OCI-LY7 (cell line): ENCODE results near the gene A1CF. TPM values are rescaled to one million over a fixed set of nuclear protein-coding genes. Genes with fewer than 3 reads are reported as not detected.
"Not testable (repeated sequence)": the region's sequence is repeated elsewhere in the genome, so short reads cannot be mapped to it uniquely, and the experiment has no call there.

Experiments used
- BruUV-seq: library from RNA; stranded (reverse); fragments of 400-500 nt; replicated peaks from 2 replicates; lab custom pipeline; 2021; lab: Mats Ljungman, UMichigan
- CTCF ChIA-PET: fragments of 300-600 bp; sonication (Branson Sonifier 250); formaldehyde crosslinking; loops from one replicate; lab custom pipeline; 2022; ENCODE audit warnings: antibody characterized with exemption; ENCODE audit not compliant: unreplicated experiment; lab: Charles Lee
- POLR2A ChIA-PET: fragments of 300-600 bp; sonication (Branson Sonifier 250); formaldehyde crosslinking; loops from one replicate; lab custom pipeline; 2022; ENCODE audit warnings: antibody characterized with exemption; lab: Charles Lee
- DNase-seq: peaks from one replicate; pipeline ENCODE4 v3.0.0-alpha.2; 2015; ENCODE audit warnings: low spot score
- H2AFZ ChIP-seq: fragments of 200-600 bp; sonication (generic), shearing (Covaris generic); 2 replicates; pipeline ENCODE4 v1.6.1; 2014; ENCODE audit warnings: mild to moderate bottlenecking, antibody characterized with exemption, low read length, moderate library complexity
- H3K27ac ChIP-seq: fragments of 200-600 bp; sonication (generic); 2 replicates; pipeline ENCODE4 v1.5.1; 2014; ENCODE audit warnings: mixed run types, low read depth, mild to moderate bottlenecking, moderate library complexity, low read length, inconsistent platforms; ENCODE audit not compliant: poor library complexity, severe bottlenecking
- H3K36me3 ChIP-seq: fragments of 200-600 bp; sonication (generic); 2 replicates; pipeline ENCODE4 v1.6.1; 2014; ENCODE audit warnings: mild to moderate bottlenecking, antibody characterized with exemption, low read length, moderate library complexity, mixed read lengths; ENCODE audit not compliant: insufficient read depth
- H3K4me1 ChIP-seq: fragments of 200-600 bp; sonication (generic); 2 replicates; pipeline ENCODE4 v1.5.1; 2014; ENCODE audit warnings: mild to moderate bottlenecking, low read length; ENCODE audit not compliant: insufficient read depth, poor library complexity, severe bottlenecking
- H3K4me2 ChIP-seq: fragments of 200-600 bp; sonication (generic); 2 replicates; pipeline ENCODE4 v1.6.1; 2014; ENCODE audit warnings: mild to moderate bottlenecking, low read length
- H3K4me3 ChIP-seq: fragments of 200-600 bp; sonication (generic); 2 replicates; pipeline ENCODE4 v1.5.1; 2014; ENCODE audit warnings: mild to moderate bottlenecking, low read depth, low read length; ENCODE audit not compliant: poor library complexity, severe bottlenecking
- H3K79me2 ChIP-seq: fragments of 200-600 bp; sonication (generic); 2 replicates; pipeline ENCODE4 v1.6.1; 2016; ENCODE audit warnings: low read depth, mild to moderate bottlenecking, low read length, moderate library complexity, mixed read lengths; ENCODE audit not compliant: insufficient read depth
- H3K9me2 ChIP-seq: fragments of 200-600 bp; sonication (generic); 2 replicates; pipeline ENCODE4 v1.6.1; 2016; ENCODE audit warnings: mild to moderate bottlenecking, low read length, mixed read lengths; ENCODE audit not compliant: insufficient read depth
- H3K9me3 ChIP-seq: fragments of 200-600 bp; sonication (generic); 2 replicates; pipeline ENCODE4 v1.6.1; 2014; ENCODE audit warnings: mild to moderate bottlenecking, mixed run types, low read length, mixed read lengths
- H4K20me1 ChIP-seq: fragments of 200-600 bp; sonication (generic); 2 replicates; pipeline ENCODE4 v1.6.1; 2014; ENCODE audit warnings: mild to moderate bottlenecking, antibody characterized with exemption, low read length, moderate library complexity, mixed read lengths; ENCODE audit not compliant: insufficient read depth
- EZH2phosphoT487 ChIP-seq: fragments of 200-600 bp; sonication (generic); IDR thresholded peaks from 2 replicates; pipeline ENCODE4 v1.6.1; 2018; ENCODE audit warnings: low read depth, borderline replicate concordance, mild to moderate bottlenecking, mixed run types, antibody characterized with exemption, low read length, moderate library complexity, mixed read lengths
- intact Hi-C: fragments of 100-400 bp; cut with micrococcal nuclease; formaldehyde crosslinking; loops from one replicate; pipeline ENCODE4 v1.10.0; 2022; ENCODE audit not compliant: unreplicated experiment
- total RNA-seq, 2 experiments: library from RNA; depleted of rRNA in 1 of 2; stranded (reverse); fragments of >200 nt in 1 of 2; shearing (Covaris generic) in 1 of 2; gene quantifications; 2 replicates each; pipeline ENCODE4 v1.2.3, GENCODE V29; 2014 to 2022
- TF ChIP-seq, protein P1 (sequence below): fragments of 200-600 bp; sonication (generic); conservative IDR thresholded peaks from 2 replicates; pipeline ENCODE4 v1.5.1; 2014; ENCODE audit warnings: mild to moderate bottlenecking, antibody characterized with exemption, low read length, moderate library complexity, mixed read lengths

Gene A1CF
- total RNA-seq, 2 experiments from 2014 or later = not detected

DNA sequence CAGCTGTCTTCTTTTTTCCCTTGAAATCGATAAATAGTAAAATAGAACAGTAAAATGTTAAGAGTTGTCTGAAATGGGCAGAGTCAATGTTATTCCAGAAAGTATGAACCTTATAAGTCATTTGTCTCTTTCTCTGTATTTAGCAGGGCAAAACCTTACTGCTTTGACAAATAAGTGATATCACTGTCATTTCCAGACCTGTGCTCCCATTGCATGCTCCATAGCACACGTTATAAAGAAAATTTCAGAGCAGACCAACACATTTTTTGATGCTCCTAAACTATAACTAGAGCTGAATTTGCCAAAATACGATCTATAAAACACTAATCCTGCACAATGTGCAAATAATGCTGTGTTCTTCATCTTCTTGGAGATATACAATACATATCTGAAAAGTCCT, 1.1 kb downstream of the A1CF start:
- ChIA-PET POLR2A (interaction anchor here (1.1 kb wide), 1 partner anchor 18 kb away, joined by 3 read pairs; no protein-coding TSS in a partner anchor), CTCF (no interaction called here)
- Histone ChIP-seq H2AFZ (no peak overlapping the region), H3K79me2 (no peaks in the 10 kb centered on the region), H3K4me1 (no peaks in the 10 kb centered on the region), H3K4me3 (no peak overlapping the region), H3K27ac (no peak overlapping the region), H4K20me1 (no peaks in the 10 kb centered on the region), H3K9me3 (no peaks in the 10 kb centered on the region), H3K9me2 (no peaks in the 10 kb centered on the region), H3K4me2 (no peak overlapping the region), H3K36me3 (no peaks in the 10 kb centered on the region)
- DNase-seq = no peak
- TF ChIP-seq, protein P1, sequence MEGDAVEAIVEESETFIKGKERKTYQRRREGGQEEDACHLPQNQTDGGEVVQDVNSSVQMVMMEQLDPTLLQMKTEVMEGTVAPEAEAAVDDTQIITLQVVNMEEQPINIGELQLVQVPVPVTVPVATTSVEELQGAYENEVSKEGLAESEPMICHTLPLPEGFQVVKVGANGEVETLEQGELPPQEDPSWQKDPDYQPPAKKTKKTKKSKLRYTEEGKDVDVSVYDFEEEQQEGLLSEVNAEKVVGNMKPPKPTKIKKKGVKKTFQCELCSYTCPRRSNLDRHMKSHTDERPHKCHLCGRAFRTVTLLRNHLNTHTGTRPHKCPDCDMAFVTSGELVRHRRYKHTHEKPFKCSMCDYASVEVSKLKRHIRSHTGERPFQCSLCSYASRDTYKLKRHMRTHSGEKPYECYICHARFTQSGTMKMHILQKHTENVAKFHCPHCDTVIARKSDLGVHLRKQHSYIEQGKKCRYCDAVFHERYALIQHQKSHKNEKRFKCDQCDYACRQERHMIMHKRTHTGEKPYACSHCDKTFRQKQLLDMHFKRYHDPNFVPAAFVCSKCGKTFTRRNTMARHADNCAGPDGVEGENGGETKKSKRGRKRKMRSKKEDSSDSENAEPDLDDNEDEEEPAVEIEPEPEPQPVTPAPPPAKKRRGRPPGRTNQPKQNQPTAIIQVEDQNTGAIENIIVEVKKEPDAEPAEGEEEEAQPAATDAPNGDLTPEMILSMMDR = no peak
- no peak for TF ChIP-seq EZH2phosphoT487
- no TSS peak for BruUV-seq
- intact Hi-C loops = loop anchor here (5.0 to 10.0 kb wide), 2 partner anchors 220 to 332 kb away; no protein-coding TSS in a partner anchor

DNA sequence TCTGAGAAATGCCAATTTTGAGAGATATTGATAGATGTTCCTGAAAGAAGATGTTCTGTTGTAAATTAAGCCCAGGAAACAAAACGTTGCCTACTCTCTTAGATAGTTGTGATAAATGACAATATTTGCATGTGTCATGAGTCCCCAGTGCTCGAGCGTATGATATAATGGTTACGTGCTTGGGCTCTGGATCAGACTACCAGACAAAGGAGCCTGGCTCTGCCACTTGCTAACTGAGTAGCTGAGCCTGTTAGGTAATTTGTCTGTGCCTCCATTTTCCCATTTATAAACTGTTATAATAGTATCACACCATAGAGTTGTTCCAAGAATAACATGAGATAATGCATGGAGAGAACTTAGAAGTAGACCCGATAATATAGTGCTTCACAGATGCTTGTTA, 1.8 kb downstream of the A1CF start:
- intact Hi-C loops = loop anchor here (5.0 to 10.0 kb wide), 2 partner anchors 219 to 331 kb away; no protein-coding TSS in a partner anchor
- no TSS peak for BruUV-seq
- H3K4me1 ChIP-seq = no peaks in the 10 kb centered on the region
- POLR2A ChIA-PET = no interaction called here
- H3K9me3 ChIP-seq = no peaks in the 10 kb centered on the region
- TF ChIP-seq, protein P1 = no peak
- no peak for TF ChIP-seq EZH2phosphoT487
- DNase-seq = no peak
- no peak overlapping the region for H2AFZ ChIP-seq
- no peaks in the 10 kb centered on the region for H3K36me3 ChIP-seq
- H3K4me2 ChIP-seq = no peak overlapping the region
- no peak overlapping the region for H3K27ac ChIP-seq
- H3K79me2 ChIP-seq = no peaks in the 10 kb centered on the region
- no peak overlapping the region for H3K4me3 ChIP-seq
- H4K20me1 ChIP-seq = no peaks in the 10 kb centered on the region
- no peaks in the 10 kb centered on the region for H3K9me2 ChIP-seq
- CTCF ChIA-PET = no interaction called here

DNA sequence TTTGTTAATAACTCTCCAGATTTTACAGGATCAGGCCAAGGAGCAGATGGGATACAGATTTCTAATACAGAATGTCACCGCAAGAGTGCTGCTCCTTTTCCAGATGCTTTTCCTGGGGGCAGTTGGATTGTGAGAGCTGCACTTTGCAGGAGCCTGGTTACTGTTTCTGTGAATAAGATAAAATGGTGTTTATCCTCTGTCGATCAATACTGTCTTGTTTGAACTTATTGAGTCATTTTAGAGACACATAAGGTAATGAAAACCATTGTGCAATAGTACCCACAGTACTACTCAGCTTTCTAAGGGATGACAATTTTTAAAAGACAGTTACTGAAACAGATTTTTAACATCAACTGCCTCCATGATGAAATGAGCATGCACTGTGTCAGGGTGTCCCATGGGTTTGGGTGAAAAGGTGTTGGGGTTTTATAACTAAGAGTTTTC, 2.9 kb downstream of the A1CF start:
- Histone ChIP-seq H3K4me2 (no peak overlapping the region), H4K20me1 (no peaks in the 10 kb centered on the region), H3K36me3 (no peaks in the 10 kb centered on the region), H3K9me2 (no peaks in the 10 kb centered on the region), H3K9me3 (no peaks in the 10 kb centered on the region), H3K4me3 (no peak overlapping the region), H2AFZ (no peak overlapping the region), H3K79me2 (no peaks in the 10 kb centered on the region), H3K27ac (no peak overlapping the region), H3K4me1 (no peaks in the 10 kb centered on the region)
- POLR2A ChIA-PET = no interaction called here
- CTCF ChIA-PET = no interaction called here
- no peak for TF ChIP-seq EZH2phosphoT487
- TF ChIP-seq, protein P1 = no peak
- intact Hi-C loops = loop anchor here (5.0 to 10.0 kb wide), 2 partner anchors 218 to 330 kb away; no protein-coding TSS in a partner anchor
- DNase-seq = no peak
- BruUV-seq = no TSS peak

DNA sequence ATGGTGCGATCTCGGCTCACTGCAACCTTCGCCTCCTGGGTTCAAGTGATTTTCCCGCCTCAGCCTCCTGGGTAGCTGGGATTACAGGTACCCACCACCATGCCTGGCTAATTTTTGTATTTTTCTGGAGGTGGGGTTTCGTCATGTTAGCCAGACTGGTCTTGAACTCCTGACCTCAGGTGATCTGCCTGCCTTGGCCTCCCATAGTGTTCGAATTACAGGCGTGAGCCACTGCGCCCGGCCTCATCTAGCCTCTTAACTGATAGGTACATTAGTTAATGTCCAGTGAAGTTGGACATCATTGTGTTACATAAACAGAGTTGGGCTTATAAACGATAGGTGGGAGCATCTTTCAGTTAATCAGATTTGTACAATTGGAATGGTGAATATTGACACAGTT, 4.4 kb downstream of the A1CF start:
- H2AFZ ChIP-seq, CTCF ChIA-PET, H3K4me1 ChIP-seq, H3K4me2 ChIP-seq, H4K20me1 ChIP-seq, H3K36me3 ChIP-seq, BruUV-seq, H3K9me2 ChIP-seq, H3K9me3 ChIP-seq, POLR2A ChIA-PET, H3K4me3 ChIP-seq, H3K79me2 ChIP-seq, DNase-seq, H3K27ac ChIP-seq: not testable (repeated sequence)
- intact Hi-C loops = loop anchor here (5.0 to 10.0 kb wide), 2 partner anchors 216 to 329 kb away; no protein-coding TSS in a partner anchor
